ENCODE data around the gene AQP1. TPM values are rescaled to one million over a fixed set of nuclear protein-coding genes. Genes with fewer than 3 reads are reported as not detected.

AQP1 gene
- total and polyA plus RNA-seq, 2 of the 8 experiments (the other 6 are each of a cell fraction or from before 2014, with no cell fraction given), result 0.18 to 0.19 TPM

DNA sequence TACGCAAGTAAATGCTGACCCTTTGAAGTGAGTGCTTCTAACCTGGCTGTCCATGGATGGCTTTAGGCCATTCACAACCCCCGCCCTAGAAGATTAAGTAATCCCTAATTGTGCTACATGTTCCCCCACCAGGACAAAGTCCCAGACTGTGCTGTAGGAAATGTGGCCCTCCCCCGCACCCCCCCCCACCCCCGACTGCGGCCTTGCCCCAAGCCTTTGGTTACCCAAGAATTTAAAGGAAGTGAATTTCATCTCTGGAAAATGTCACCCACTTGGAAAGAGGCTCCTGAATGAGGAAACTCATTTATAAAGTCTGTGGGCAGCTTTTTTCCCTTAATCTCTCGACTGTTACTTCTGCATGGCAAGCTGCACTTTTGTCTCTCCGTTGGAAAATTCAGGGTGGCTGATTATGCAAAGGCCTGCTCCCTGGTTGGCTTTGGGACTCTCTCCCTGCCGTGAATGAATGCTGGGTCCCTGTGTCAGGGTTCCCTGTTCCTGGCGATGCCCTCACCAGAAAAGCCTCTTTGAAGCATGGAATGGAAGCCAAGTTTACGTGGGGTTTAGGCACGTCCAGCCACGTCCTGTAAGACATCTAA, 31.4 kb upstream of the AQP1 start (continued):
- TF ChIP-seq, protein P1, sequence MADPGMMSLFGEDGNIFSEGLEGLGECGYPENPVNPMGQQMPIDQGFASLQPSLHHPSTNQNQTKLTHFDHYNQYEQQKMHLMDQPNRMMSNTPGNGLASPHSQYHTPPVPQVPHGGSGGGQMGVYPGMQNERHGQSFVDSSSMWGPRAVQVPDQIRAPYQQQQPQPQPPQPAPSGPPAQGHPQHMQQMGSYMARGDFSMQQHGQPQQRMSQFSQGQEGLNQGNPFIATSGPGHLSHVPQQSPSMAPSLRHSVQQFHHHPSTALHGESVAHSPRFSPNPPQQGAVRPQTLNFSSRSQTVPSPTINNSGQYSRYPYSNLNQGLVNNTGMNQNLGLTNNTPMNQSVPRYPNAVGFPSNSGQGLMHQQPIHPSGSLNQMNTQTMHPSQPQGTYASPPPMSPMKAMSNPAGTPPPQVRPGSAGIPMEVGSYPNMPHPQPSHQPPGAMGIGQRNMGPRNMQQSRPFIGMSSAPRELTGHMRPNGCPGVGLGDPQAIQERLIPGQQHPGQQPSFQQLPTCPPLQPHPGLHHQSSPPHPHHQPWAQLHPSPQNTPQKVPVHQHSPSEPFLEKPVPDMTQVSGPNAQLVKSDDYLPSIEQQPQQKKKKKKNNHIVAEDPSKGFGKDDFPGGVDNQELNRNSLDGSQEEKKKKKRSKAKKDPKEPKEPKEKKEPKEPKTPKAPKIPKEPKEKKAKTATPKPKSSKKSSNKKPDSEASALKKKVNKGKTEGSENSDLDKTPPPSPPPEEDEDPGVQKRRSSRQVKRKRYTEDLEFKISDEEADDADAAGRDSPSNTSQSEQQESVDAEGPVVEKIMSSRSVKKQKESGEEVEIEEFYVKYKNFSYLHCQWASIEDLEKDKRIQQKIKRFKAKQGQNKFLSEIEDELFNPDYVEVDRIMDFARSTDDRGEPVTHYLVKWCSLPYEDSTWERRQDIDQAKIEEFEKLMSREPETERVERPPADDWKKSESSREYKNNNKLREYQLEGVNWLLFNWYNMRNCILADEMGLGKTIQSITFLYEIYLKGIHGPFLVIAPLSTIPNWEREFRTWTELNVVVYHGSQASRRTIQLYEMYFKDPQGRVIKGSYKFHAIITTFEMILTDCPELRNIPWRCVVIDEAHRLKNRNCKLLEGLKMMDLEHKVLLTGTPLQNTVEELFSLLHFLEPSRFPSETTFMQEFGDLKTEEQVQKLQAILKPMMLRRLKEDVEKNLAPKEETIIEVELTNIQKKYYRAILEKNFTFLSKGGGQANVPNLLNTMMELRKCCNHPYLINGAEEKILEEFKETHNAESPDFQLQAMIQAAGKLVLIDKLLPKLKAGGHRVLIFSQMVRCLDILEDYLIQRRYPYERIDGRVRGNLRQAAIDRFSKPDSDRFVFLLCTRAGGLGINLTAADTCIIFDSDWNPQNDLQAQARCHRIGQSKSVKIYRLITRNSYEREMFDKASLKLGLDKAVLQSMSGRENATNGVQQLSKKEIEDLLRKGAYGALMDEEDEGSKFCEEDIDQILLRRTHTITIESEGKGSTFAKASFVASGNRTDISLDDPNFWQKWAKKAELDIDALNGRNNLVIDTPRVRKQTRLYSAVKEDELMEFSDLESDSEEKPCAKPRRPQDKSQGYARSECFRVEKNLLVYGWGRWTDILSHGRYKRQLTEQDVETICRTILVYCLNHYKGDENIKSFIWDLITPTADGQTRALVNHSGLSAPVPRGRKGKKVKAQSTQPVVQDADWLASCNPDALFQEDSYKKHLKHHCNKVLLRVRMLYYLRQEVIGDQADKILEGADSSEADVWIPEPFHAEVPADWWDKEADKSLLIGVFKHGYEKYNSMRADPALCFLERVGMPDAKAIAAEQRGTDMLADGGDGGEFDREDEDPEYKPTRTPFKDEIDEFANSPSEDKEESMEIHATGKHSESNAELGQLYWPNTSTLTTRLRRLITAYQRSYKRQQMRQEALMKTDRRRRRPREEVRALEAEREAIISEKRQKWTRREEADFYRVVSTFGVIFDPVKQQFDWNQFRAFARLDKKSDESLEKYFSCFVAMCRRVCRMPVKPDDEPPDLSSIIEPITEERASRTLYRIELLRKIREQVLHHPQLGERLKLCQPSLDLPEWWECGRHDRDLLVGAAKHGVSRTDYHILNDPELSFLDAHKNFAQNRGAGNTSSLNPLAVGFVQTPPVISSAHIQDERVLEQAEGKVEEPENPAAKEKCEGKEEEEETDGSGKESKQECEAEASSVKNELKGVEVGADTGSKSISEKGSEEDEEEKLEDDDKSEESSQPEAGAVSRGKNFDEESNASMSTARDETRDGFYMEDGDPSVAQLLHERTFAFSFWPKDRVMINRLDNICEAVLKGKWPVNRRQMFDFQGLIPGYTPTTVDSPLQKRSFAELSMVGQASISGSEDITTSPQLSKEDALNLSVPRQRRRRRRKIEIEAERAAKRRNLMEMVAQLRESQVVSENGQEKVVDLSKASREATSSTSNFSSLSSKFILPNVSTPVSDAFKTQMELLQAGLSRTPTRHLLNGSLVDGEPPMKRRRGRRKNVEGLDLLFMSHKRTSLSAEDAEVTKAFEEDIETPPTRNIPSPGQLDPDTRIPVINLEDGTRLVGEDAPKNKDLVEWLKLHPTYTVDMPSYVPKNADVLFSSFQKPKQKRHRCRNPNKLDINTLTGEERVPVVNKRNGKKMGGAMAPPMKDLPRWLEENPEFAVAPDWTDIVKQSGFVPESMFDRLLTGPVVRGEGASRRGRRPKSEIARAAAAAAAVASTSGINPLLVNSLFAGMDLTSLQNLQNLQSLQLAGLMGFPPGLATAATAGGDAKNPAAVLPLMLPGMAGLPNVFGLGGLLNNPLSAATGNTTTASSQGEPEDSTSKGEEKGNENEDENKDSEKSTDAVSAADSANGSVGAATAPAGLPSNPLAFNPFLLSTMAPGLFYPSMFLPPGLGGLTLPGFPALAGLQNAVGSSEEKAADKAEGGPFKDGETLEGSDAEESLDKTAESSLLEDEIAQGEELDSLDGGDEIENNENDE (IDR thresholded peaks at IDR 0.05; ENCODE audit: insufficient replicate concordance, low read length), result no peak
- TF ChIP-seq SRF (IDR thresholded peaks at IDR 0.05; ENCODE audit: low read depth, low read length), result no peak
